GM19025 (cell line): ENCODE measurements around the gene NECTIN1.

Source experiments
- ATAC-seq: cut with Tn5 transposase; IDR thresholded peaks from one replicate; pipeline ENCODE4 v1.9.1; 2021; ENCODE audit warnings: mild to moderate bottlenecking, low read depth, moderate library complexity; ENCODE audit not compliant: unreplicated experiment

NECTIN1 gene

DNA sequence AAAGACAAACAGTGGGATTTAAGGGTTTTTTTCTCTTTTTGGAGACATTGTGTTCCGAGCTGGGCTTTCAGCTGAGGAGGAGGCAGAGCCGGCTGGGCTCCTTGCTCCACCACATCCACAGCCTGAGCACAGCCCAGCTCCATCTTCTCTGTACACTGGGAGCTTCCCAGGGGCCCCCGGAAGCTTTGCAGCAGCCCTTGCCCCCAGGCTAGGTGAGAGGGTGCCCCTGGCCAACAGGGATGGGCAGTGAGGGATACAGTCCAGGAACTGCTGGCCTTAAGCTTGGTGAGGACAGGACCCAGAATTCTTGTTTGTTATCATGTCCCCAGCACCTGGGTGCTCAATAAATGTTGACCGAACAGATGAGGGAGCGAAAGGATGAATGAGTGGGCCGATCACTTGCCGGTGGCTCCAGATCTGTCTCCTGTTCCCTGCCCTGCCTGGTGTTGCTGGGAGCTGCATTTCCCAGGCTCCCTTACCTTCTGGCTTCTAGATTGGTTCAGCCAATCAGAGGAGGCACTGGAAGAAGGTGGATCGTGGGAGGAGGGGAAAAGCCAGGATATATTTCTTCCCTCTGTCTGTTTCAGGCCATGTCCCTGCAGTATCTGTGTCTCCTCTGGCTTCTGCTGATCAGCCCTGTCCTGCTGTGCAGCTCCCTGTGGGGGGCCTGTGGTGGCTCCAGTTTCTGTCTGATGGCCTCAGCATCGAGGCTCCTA is 26.5 kb upstream of the NECTIN1 start:
- ATAC-seq, result no peak

DNA sequence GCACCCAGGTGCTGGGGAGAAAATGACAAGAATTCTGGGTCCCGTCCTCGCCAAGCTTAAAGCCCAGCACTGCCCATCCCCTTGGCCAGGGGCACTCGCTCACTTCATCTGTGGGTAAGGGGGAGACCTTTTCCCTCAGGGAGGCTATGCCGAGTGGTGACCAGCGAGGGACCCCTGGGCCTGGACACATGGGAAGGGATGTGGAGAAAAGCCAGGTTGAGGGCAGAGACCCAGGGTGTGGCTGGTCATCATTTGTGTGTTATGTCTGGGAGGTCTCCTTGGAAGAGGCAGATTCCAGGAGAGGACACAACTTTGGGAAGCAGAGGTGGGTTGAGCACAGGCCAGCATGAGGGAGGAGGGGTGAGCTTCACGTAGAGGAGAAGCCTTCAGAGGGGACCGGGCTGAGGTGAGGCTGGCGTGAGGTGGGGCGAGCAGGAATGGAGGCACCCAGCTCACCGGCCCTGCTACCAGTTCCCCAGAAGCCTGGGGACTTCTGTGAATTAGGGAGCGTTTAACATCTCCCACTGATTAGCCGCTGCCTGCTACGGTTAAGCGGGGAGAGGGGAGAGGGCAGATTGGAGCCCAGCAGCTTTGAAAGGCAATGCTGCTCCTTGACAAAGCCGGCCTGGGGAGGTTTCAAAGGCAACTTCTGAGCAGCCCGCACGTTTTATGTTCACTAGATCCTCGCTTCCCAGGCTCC is 25.8 kb upstream of the NECTIN1 start:
- no peak for ATAC-seq

DNA sequence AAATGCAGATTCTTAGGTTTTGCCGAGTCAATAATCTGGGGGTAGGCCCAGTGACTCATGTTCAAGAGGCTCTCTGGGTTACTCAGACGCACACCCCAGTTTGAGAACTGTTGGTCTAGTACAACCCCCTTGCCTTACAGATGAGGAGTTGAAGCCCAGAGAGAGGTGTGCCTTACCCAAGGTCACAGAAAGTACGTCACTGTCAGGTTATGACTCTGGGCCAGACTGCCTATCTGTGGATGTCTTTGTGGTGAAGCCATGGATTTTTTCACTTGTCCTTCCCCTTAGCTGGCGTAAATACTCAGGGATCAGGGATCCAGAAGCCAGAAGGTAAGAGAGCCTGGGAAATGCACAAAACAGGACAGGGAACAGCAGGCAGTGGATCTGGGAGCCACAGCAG is 25.2 kb upstream of the NECTIN1 start:
- no peak for ATAC-seq

DNA sequence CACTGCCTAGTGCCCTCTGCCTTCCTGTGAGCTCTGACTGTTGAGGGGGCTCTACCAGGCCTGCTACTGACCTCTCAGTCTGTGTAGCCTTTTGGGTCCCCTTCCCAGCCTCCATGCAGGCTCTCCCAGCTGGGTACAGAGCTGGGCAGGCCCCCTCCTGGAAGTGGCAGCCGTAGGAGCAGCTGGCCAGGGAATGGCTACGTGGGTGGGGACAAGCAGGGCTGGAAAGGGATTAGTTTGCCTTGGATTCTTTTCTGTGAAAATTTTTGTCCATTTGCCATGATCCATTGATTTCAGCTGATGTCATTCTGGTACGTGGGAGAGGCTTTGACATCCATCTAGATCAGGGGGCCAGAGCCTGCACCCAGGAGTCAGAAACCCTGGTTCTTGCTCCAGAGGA is 23.9 kb upstream of the NECTIN1 start:
- ATAC-seq, result no peak

DNA sequence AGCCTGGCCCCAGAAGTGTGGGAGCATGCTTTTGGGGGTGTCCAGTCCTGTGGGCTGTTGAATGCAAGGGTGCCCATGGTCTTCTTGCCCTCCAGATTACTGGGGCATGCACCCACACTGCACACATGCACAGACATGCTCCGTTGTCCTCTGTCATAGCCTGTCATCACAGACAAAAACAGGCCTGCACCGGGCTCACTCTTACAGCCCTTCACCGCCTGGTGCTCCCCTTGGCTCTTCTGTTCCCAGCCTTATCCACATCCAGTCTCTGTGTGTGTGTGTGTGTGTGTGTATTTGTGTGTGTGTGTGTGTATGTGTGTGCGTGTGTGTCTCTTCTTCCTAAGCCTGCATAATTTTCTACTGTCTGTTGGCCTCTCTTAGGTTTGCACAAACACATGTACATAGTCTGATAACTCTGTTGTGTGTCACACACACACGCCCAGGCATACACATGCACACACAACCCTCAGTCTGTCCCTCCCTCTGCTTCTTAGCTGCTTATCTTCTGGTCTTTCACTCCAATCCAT is 23.4 kb upstream of the NECTIN1 start:
- no peak for ATAC-seq

DNA sequence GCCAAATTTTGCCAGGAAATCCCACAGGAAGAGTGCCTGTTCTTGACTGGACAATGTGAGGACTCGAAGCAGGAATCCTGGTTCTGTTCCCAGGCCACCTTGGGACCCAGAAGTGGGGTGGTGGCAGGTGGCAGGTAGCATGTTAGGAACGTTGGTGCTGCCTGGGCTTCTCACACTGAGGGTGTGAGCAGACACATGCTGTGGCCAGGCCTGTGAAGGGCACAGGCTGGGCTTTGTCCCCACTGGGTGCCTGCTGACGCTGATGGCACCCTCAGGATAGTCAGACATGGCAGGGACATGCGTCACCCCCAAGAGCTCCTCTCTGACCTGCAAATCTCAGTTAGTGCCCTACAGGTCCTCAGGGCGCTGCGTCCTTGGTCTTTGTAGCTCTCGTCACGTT is 21.1 kb upstream of the NECTIN1 start:
- ATAC-seq, result no peak

DNA sequence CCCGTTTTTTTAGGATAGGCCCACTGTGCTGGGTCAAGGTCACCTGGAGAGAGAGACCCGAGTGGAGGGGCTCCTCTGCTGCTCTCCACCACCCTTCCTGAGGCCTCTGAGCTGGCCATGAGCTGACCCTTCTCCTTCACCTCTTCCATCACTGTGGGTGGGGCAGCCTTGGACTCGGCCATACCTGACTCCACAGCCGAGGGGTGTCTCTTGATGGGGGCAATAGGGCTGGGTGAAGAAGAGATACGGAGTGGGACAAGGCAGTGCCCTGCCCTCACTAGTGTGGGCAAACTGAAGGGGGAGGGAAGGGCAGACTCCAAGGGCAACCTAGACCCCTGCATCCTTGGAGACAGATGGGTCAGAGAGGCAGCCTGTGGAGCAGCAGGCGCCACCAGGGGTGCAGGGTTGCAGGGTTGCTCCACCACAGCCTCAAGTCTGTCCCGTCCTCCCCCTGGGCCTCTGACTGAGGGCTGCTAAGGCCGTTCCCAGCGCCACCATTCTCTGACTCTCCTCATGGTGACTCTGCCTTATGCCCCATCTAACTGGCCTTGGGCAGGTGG is 20.1 kb upstream of the NECTIN1 start:
- no peak for ATAC-seq

DNA sequence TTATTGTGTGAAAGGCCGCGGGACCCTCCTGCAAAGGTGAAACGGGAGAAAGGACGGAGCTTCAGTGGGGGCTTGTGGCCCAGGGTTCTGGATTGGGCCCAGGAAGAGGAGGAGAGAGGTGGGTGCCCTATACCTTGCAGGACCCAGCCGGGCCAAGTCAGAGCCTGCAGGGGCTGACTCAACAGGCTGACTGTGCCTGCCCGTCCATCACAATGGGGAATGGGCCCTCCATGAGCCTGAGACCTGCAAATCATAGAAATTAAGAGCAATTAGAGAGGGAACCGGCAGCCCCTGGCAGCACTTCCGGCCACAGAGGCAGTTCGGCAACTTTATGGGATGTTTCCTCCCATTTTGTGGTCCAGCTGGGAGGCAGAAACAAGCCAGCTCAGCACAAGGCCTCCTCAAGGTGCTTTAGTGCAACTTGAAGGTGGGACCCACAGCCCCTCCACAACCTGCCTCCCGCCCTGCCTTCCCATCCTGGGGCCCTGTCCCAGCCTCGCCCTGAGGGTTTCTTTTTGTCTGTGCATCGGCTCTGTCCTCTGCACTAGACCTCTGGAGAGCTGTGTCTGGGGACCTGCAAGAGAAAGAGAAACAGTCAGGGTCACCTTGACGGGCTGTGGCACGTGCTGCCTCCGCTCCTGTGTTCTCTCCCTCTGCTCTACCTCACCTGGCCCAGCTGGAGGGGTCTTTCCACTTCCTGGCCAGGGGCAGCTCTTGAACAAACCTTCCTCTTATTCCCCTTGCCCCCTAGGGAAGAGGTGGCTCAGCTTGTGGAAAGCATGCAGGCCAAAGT is 19.1 kb upstream of the NECTIN1 start:
- ATAC-seq, result no peak

DNA sequence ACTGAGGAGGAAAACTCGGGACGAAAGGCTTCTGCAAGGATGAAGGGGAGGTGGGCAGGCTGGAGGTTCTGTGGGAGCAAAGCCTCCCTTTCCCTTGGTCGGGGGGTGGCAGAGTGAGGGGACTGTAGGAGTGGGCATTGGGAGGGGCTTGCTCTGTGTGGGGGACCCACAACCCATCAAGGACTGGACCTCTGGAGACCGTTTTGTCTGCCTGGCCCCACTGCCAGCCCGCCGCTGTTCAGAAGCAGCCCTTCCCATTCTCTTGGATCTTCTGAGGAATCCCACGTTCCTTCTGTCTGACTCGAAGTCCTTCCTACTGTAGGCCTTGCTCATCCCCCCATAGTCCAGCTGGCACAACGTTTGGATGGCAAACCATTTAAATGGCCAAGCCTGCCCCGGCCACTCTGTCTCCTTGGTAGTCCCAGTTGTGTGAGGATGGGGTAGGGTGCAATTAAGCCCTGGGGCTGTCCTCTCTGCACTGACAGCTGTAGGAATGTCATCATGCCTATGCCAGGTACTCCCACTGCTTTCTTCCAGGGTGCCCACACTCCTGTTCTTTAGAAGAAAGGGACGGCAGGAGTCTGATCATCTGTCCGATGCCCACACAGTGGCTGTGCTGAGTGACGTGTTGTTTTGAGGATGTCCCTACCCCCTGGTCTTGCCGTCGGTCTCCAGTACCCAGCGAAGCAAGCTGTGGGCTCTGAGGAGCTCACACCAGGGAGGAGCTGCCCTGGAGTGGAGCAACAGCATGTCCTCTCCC is 17.0 kb upstream of the NECTIN1 start:
- no peak for ATAC-seq

DNA sequence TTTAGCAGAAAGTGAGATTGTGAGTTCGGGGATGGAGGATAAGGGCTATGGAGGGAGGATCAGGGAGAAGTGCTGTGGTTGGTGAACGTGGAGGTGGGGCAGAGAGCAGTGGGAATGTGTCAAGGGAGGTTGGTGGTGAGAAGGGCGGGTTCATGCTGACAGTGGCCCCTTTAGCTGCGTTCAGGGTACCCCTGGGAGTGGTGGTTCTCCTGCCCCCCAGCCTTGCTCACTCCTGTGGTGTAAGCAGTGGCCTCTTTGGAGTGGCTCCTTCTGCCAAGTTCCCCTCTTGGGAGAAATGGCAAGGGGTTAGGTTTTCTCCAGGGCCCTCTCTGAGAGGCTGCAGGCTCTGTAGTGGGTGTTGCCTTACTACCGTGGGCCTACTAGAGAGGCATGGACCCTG is 16.1 kb upstream of the NECTIN1 start:
- ATAC-seq, result no peak

DNA sequence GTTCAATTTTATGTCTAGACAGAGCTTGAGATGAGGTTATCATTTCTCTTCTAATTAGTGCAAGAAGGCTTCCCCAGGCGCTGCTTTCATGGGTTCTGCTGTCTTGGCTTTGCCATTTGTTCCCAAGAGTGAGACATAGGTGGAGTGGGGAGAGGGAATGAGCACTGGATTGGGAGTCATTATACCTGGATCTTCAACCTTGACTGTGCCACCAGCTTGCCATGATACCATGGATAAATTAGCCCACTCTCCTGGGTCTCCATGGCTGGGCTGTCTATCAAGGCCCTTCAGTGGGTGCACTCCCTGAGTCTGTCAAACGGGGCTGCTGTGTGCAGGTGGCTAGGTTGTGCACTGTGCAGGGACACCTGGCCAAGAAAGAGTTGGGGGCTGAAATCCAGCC is 15.6 kb upstream of the NECTIN1 start:
- ATAC-seq, result no peak

DNA sequence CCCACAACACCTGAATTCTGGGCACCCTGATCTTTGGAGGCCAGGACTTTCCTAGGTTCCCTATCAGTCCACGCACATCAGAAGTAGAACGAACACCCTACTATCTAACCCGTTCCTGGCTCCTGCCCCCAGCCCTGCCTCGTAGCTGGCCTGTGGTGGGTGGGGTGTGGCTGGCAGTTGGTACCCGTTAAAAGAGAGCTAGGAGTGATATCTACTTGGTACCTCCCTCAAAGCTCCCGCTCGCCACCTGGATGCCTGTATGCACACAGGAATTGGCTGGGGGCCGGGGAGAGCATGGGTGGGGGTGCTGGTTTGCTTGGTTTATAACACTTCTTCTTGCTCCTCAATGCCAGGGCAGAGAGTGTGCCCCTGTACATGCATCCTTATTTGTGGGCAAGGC is 14.0 kb upstream of the NECTIN1 start:
- no peak for ATAC-seq

DNA sequence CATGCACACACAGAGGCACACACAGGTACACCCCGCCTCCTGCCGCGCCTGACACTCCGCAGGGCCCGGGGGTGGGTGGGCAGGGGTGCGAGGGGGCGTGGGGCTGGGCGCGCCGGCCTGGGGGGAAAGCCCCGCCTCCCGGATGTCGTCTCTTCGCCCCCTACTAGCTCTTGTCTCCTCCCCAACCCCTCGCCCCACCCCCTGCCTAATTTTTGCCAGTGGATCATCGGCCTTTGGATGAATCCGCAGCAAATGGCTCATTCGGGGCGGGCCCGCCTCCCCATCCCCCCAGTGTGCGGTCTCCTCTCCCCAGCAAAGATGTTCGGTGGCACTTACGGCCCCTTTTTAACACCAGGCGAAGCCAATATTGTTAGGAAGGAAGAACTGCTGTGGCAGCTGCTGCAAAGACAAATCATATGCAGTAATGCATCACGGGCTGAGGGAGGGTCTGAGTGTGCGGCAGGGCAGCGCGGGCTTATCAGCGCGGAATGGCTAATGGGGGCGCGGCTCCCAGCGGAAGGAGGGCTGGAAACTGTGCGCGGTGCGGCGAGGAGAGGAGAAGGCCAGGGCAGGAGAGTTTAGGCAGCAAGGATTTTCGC is 13.4 kb upstream of the NECTIN1 start:
- no peak for ATAC-seq

DNA sequence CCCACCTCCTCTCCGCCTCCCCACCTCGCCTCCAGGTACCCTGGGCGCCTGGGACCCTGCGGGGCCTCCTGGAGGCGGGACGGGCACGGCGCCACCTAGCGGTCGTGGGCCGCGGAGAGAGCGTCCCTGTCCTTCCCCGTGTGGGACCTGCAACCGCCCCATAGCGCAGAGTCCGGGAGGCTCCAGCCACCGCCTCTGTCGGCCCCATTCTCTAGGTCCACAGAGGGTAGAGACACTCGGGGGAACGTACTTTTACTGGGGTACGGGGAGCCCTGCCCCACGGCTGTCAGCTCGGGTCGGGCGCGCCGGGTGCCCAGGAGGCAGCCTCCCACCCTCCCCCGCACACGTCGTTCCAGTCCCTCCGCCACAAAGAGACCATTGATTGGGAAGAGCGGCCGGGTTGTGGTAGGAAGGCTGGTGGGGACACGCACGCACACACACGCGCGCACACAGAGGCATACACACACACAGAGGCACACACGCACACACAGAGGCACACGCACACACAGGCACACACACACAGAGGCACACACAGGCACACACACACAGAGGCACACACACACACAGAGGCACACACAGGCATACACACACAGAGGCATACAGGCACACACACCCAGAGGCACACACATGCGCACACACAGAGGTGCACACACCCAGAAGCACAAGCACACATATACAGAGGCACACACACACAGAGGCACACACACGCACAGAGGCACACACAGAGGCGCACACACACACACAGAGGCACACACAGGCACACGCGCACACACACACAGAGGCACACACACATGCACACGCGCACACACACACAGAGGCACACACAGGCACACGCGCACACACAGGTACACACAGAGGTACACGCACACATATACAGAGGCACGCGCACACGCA is 12.6 kb upstream of the NECTIN1 start:
- no peak for ATAC-seq

DNA sequence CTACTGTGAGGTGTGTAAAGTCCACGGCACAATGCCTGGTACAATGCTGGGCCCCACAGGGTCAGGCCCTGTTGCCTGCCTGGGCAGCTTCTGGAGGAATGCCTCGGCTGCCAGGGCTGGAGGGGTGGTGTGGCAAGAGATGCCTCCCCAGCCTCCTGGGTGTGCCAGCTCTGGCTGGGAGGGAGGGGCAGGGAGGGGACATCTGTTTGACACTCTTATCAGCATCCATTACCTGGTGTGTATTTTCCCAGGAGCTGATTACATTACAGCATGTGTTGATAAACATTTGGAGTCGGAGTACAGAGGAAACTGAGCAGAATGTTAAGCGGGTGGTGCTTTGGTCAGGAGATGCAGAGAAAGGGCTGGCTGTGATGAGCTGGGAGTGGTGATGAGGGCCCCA is 11.0 kb upstream of the NECTIN1 start:
- ATAC-seq, result no peak

DNA sequence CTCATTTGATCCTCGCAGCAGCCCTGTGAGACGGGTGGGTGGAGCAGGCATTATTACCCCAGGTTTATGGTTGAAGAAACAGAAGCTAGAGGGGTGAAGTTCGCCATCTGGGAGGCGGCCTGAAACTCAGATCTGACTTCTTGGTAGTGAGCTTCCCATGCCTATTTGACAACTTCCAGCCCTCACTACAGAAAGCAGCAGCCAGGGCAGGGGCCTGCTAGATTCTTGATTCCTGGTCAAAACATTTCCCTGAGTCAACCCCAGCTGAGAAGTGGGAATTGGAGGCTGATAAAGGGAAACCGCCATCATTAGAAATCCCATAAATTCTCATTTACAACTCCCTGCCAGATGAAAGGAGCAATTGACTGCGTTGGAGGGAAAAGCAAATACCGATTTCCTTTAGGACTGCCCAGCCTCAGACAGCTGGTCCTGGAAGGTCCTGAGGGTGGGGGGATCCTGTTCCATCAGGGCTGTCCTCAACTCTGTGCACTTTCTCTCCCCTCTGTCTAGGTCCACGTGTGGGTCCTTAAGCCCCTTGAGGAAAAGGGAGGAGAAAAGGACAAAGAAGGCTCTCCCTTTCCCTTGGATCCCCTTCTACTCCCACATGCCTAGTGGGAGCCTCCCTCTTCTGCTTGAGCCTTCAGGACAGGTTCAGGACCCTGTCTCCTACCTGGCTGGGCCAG is 10.2 kb upstream of the NECTIN1 start:
- no peak for ATAC-seq

DNA sequence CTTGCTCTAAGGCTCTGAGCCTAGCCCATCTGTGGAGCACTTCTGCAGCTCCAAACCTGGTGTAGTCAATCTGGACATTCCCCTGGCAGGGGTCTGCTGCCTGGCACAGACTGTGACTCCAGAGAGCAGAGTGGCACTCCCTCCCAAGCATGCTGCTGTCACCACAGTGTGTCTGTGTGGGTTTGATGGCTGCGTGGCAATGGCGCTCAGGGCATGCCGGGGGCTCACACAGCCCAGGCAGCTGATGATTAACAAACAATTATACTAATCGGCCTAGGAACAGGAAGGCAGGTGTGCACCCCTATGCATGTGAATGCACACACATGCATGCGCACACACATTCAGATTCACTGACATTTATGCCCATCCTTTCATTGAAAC is 9.0 kb upstream of the NECTIN1 start:
- ATAC-seq, result no peak

DNA sequence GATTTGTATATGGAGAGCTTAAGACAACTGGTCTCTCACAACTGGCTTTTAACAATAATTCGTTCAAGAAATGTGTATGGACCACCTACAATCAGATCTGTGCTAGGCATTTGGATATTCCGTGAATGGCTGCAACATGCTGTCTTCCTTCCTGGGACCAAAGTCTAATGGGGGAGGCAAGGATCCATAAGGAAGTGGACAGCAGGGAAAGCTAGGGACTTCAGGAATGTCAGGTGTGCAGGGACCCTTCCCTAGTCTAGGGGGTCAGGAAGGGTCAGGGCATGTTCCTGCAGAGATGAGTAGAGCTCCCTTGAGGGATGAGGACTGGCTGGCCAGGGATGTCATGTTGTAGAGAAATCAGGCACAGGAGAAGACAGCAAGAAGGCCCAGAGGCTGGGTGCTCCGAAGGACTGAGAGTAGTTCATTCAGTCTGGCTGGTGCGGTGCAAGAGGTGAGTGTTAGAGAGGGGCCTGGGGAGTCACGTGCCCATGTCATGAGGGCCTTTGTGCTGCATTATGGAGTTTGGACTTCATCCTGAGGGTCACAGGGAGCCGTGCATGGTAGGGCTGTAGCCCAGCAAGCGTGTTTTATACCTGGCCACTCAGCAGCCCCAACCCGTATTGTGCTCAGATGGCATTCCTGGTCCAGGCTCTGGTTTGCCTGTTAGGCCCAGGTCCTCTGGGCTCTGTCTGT is 8.5 kb upstream of the NECTIN1 start:
- ATAC-seq, result no peak
